Suprapubic skin (tissue), 4 donors: ENCODE measurements around the gene TFAP2C. TPM values are rescaled to one million over a fixed set of nuclear protein-coding genes. Genes with fewer than 3 reads are reported as not detected.

ENCODE experiments used
- DNase-seq, 2 donors: peaks; one replicate each; pipeline ENCODE4 v3.0.0-alpha.2; 2019; ENCODE audit warnings: low spot score in 2 of 2
- H3K27ac ChIP-seq: fragments of 200-600 bp; sonication (generic); one replicate; pipeline ENCODE4 v1.5.1; 2019
- H3K27me3 ChIP-seq: fragments of 200-600 bp; sonication (generic); one replicate; pipeline ENCODE4 v1.5.1; 2019
- H3K36me3 ChIP-seq: fragments of 200-600 bp; sonication (generic); one replicate; pipeline ENCODE4 v1.5.1; 2019
- H3K4me1 ChIP-seq: fragments of 200-600 bp; sonication (generic); one replicate; pipeline ENCODE4 v1.5.1; 2019
- H3K4me3 ChIP-seq: fragments of 200-600 bp; sonication (generic); one replicate; pipeline ENCODE4 v1.5.1; 2019; ENCODE audit warnings: mild to moderate bottlenecking
- H3K9me3 ChIP-seq: fragments of 200-600 bp; sonication (generic); one replicate; pipeline ENCODE4 v1.5.1; 2019
- CTCF ChIP-seq, 2 donors: fragments of 200-600 bp in 1 of 2; fragments of 450-650 bp in 1 of 2; sonication (generic) in 1 of 2; IDR thresholded peaks; one replicate each; pipeline ENCODE4 v1.5.1; 2016 to 2019; ENCODE audit warnings: antibody characterized with exemption in 2 of 2, mild to moderate bottlenecking in 1 of 2, moderate library complexity in 1 of 2
- EP300 ChIP-seq: sonication (generic); formaldehyde crosslinking; IDR thresholded peaks from one replicate; pipeline ENCODE4 v1.6.1; 2017; ENCODE audit warnings: antibody characterized with exemption
- POLR2A ChIP-seq, 2 donors: fragments of 450-650 bp; IDR thresholded peaks; one replicate each; pipeline ENCODE4 v1.6.1; 2017; ENCODE audit warnings: antibody characterized with exemption in 2 of 2, mild to moderate bottlenecking in 2 of 2, moderate library complexity in 2 of 2
- POLR2AphosphoS5 ChIP-seq, 3 donors: sonication (generic); formaldehyde crosslinking; IDR thresholded peaks; one replicate each; pipeline ENCODE4 v1.6.1; 2017; ENCODE audit warnings: antibody characterized with exemption in 3 of 3
- WGBS: methylation state at CpG from one replicate; pipeline ENCODE4 v1.1.5; 2018; 5-methylcytosine and 5-hydroxymethylcytosine counted together
- total RNA-seq, 4 donors: library from RNA; depleted of rRNA; stranded (reverse); fragments of >200 nt; gene quantifications; one replicate each; pipeline ENCODE4 v1.1.0, GENCODE V29; 2016

Gene TFAP2C
- total RNA-seq, 4 donors from 2014 or later = 79.0 to 100 (median 88.6) TPM

- Histone ChIP-seq H3K27me3 (peaks cover 65% of the 10 kb centered on the region), H3K36me3 (no peaks in the 10 kb centered on the region), H3K4me3 (peak overlapping the region; percentile 88), H3K9me3 (no peaks in the 10 kb centered on the region), H3K4me1 (peaks cover 70% of the 10 kb centered on the region), H3K27ac (peak overlapping the region; percentile 95)
- peak in 1 of 2 donors; percentile 86 for DNase-seq
- 0% methylated on average over 20 of the region's 38 CpGs for WGBS
- TF ChIP-seq POLR2AphosphoS5 (IDR thresholded peaks at IDR 0.05) = peak in 1 of 3 donors; percentile 88
- no peak for TF ChIP-seq EP300
- no peak for TF ChIP-seq POLR2A (IDR thresholded peaks at IDR 0.05)
- TF ChIP-seq CTCF (IDR thresholded peaks at IDR 0.05) = peak; percentile 14 to 75
Observed at GRCh38 chr20:56630086-56630493, 984 bp downstream of the TFAP2C start.

- peak in 1 of 2 donors; percentile 70 for DNase-seq
- Histone ChIP-seq H3K9me3 (no peaks in the 10 kb centered on the region), H3K27ac (peak overlapping the region; percentile 95), H3K27me3 (peaks cover 59% of the 10 kb centered on the region), H3K4me3 (peak overlapping the region; percentile 88), H3K4me1 (peaks cover 67% of the 10 kb centered on the region), H3K36me3 (no peaks in the 10 kb centered on the region)
- no peak for TF ChIP-seq POLR2A (IDR thresholded peaks at IDR 0.05)
- WGBS = 9% methylated on average over 29 of the region's 82 CpGs
Observed at GRCh38 chr20:56630506-56631317, 1.6 kb downstream of the TFAP2C start.

- TF ChIP-seq POLR2AphosphoS5 (IDR thresholded peaks at IDR 0.05) (no peak), EP300 (no peak), CTCF (IDR thresholded peaks at IDR 0.05) (no peak), POLR2A (IDR thresholded peaks at IDR 0.05) (no peak)
- Histone ChIP-seq H3K4me1 (peaks cover 60% of the 10 kb centered on the region), H3K9me3 (no peaks in the 10 kb centered on the region), H3K27ac (peak overlapping the region; percentile 95), H3K27me3 (peaks cover 51% of the 10 kb centered on the region), H3K4me3 (peak overlapping the region; percentile 88), H3K36me3 (no peaks in the 10 kb centered on the region)
- DNase-seq = no peak
- WGBS = 28% methylated on average over 15 of the region's 48 CpGs
Observed at GRCh38 chr20:56631318-56631989, 2.3 kb downstream of the TFAP2C start.

- Histone ChIP-seq H3K27me3 (peaks cover 46% of the 10 kb centered on the region), H3K4me1 (peaks cover 55% of the 10 kb centered on the region), H3K36me3 (no peaks in the 10 kb centered on the region), H3K9me3 (no peaks in the 10 kb centered on the region), H3K4me3 (peak overlapping the region; percentile 88), H3K27ac (no peak overlapping the region)
- TF ChIP-seq EP300 (no peak), POLR2AphosphoS5 (IDR thresholded peaks at IDR 0.05) (no peak), POLR2A (IDR thresholded peaks at IDR 0.05) (no peak), CTCF (IDR thresholded peaks at IDR 0.05) (no peak)
- WGBS = 20% methylated on average over 5 of the region's 5 CpGs
- no peak for DNase-seq
Observed at GRCh38 chr20:56631990-56632327, 2.9 kb downstream of the TFAP2C start.

- H3K36me3 ChIP-seq = peaks cover 11% of the 10 kb centered on the region
- H3K4me1 ChIP-seq = peaks cover 37% of the 10 kb centered on the region
- H3K4me3 ChIP-seq = peak overlapping the region; percentile 88
- no peak for DNase-seq
- H3K27me3 ChIP-seq = peaks cover 24% of the 10 kb centered on the region
- peak overlapping the region; percentile 7 for H3K27ac ChIP-seq
- TF ChIP-seq POLR2A (IDR thresholded peaks at IDR 0.05) = no peak
- no peak for TF ChIP-seq CTCF (IDR thresholded peaks at IDR 0.05)
- TF ChIP-seq EP300 = no peak
- no peak for TF ChIP-seq POLR2AphosphoS5 (IDR thresholded peaks at IDR 0.05)
- no peaks in the 10 kb centered on the region for H3K9me3 ChIP-seq
- WGBS = 50% methylated on average over 2 of the region's 2 CpGs
Observed at GRCh38 chr20:56634307-56634706, 5.2 kb downstream of the TFAP2C start.
